ENCODE results near the gene IGSF9B. TPM values are rescaled to one million over a fixed set of nuclear protein-coding genes. Genes with fewer than 3 reads are reported as not detected.

IGSF9B gene
- polyA plus RNA-seq, 1 donor (not counting 4 experiments of a cell fraction or from before 2014, with no cell fraction given): 0.66 TPM

DNA sequence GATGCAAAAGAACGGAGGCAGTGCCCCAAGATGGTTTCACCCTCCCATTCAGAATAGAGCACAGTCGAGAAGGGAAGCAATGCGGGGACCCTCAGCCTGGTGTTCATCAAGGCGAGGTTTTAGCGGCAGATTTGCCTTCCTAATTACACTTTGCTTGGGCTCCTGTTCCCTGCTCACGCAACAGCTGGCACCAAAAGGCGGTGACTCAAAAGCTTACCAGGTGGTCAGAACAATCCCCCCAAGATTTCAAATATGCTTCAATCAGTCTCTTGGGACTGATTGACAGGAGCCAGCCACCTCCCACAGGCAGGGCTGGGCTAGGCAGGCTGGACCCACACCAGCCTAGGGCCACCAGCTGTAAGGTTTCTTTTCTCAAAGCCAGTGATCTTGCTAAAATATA, 14.2 kb downstream of the IGSF9B start:
- H3K4me3 ChIP-seq (ENCODE audit: control insufficient read depth in 2 of 3, extremely low read depth in 1 of 3, insufficient read depth in 2 of 3, low read depth in 1 of 3, low read length in 3 of 3): no peak overlapping the region
- no peak overlapping the region for H3K27ac ChIP-seq (ENCODE audit: control insufficient read depth, insufficient read depth, low read length)
- DNase-seq (ENCODE audit: low read depth, low spot score) (no peak), FAIRE-seq (no peak)
- H3K79me2 ChIP-seq (ENCODE audit: control insufficient read depth, insufficient read depth, low read length): no peaks in the 10 kb centered on the region
- H3K9ac ChIP-seq (ENCODE audit: control insufficient read depth, extremely low read depth, insufficient read depth, low read length): no peak overlapping the region
- H3K4me2 ChIP-seq (ENCODE audit: control insufficient read depth, extremely low read depth, insufficient read depth, low read depth, low read length): no peak overlapping the region
- no peaks in the 10 kb centered on the region for H3K27me3 ChIP-seq (ENCODE audit: control insufficient read depth, extremely low read depth, insufficient read depth, low read length)
- dilution Hi-C loops (cut with MboI; ENCODE audit: extremely low pct_ligation_motif_present, low sequenced_read_pairs): no loop called here
- H4K20me1 ChIP-seq (ENCODE audit: control insufficient read depth, extremely low read depth, insufficient read depth, low read length): no peaks in the 10 kb centered on the region
- no peak for TF ChIP-seq EZH2 (IDR thresholded peaks at IDR 0.05; ENCODE audit: low read length)
- TF ChIP-seq, protein P1, sequence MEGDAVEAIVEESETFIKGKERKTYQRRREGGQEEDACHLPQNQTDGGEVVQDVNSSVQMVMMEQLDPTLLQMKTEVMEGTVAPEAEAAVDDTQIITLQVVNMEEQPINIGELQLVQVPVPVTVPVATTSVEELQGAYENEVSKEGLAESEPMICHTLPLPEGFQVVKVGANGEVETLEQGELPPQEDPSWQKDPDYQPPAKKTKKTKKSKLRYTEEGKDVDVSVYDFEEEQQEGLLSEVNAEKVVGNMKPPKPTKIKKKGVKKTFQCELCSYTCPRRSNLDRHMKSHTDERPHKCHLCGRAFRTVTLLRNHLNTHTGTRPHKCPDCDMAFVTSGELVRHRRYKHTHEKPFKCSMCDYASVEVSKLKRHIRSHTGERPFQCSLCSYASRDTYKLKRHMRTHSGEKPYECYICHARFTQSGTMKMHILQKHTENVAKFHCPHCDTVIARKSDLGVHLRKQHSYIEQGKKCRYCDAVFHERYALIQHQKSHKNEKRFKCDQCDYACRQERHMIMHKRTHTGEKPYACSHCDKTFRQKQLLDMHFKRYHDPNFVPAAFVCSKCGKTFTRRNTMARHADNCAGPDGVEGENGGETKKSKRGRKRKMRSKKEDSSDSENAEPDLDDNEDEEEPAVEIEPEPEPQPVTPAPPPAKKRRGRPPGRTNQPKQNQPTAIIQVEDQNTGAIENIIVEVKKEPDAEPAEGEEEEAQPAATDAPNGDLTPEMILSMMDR (optimal IDR thresholded peaks at IDR 0.05 in 1 of 3, IDR thresholded peaks at IDR 0.05 in 1 of 3, conservative IDR thresholded peaks at IDR 0.05 in 1 of 3; ENCODE audit: extremely low read depth in 1 of 3, insufficient read depth in 2 of 3, low read length in 3 of 3): no peak
- H2AFZ ChIP-seq (ENCODE audit: control insufficient read depth, low read length): no peak overlapping the region
- peaks cover 10% of the 10 kb centered on the region for H3K4me1 ChIP-seq (ENCODE audit: control insufficient read depth, extremely low read depth, insufficient read depth, low read length)
- no peaks in the 10 kb centered on the region for H3K9me1 ChIP-seq (ENCODE audit: control insufficient read depth, extremely low read depth, insufficient read depth, low read length)
- peaks cover 4% of the 10 kb centered on the region for H3K9me3 ChIP-seq (ENCODE audit: control insufficient read depth, low read depth, low read length)
- H3K36me3 ChIP-seq (ENCODE audit: control insufficient read depth in 2 of 2, extremely low read depth in 1 of 2, insufficient read depth in 2 of 2, low read length in 2 of 2): no peaks in the 10 kb centered on the region

DNA sequence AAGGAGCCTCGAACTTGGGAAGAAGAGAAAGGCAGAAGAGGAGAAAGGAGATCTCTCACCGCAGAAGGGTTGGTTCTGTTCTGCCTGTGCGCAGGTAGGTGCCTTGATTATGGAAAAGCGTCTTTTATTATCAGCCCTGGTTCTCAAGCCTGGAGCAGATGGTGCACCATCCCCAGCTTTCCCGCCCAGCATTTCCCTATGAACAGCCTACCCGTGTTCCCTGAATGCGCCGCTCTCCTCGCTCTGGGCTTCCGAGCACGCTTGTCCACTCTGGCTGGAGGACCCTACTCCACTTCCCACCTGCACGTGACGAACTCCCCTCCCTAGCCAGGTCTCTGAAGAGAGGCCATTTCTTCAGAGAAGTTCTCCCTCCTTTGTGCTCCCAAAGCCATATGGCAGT, 15.2 kb downstream of the IGSF9B start:
- Histone ChIP-seq H3K27ac (ENCODE audit: control insufficient read depth, insufficient read depth, low read length) (no peak overlapping the region), H4K20me1 (ENCODE audit: control insufficient read depth, extremely low read depth, insufficient read depth, low read length) (no peaks in the 10 kb centered on the region), H3K36me3 (ENCODE audit: control insufficient read depth in 2 of 2, extremely low read depth in 1 of 2, insufficient read depth in 2 of 2, low read length in 2 of 2) (no peaks in the 10 kb centered on the region), H3K79me2 (ENCODE audit: control insufficient read depth, insufficient read depth, low read length) (no peaks in the 10 kb centered on the region), H3K4me1 (ENCODE audit: control insufficient read depth, extremely low read depth, insufficient read depth, low read length) (peaks cover 10% of the 10 kb centered on the region), H3K27me3 (ENCODE audit: control insufficient read depth, extremely low read depth, insufficient read depth, low read length) (no peaks in the 10 kb centered on the region), H3K9ac (ENCODE audit: control insufficient read depth, extremely low read depth, insufficient read depth, low read length) (no peak overlapping the region), H2AFZ (ENCODE audit: control insufficient read depth, low read length) (no peak overlapping the region), H3K4me3 (ENCODE audit: control insufficient read depth in 2 of 3, extremely low read depth in 1 of 3, insufficient read depth in 2 of 3, low read depth in 1 of 3, low read length in 3 of 3) (no peak overlapping the region), H3K9me1 (ENCODE audit: control insufficient read depth, extremely low read depth, insufficient read depth, low read length) (no peaks in the 10 kb centered on the region), H3K9me3 (ENCODE audit: control insufficient read depth, low read depth, low read length) (peaks cover 4% of the 10 kb centered on the region), H3K4me2 (ENCODE audit: control insufficient read depth, extremely low read depth, insufficient read depth, low read depth, low read length) (no peak overlapping the region)
- DNase-seq (ENCODE audit: low read depth, low spot score) (no peak), FAIRE-seq (no peak)
- TF ChIP-seq, protein P1 (optimal IDR thresholded peaks at IDR 0.05 in 1 of 3, IDR thresholded peaks at IDR 0.05 in 1 of 3, conservative IDR thresholded peaks at IDR 0.05 in 1 of 3; ENCODE audit: extremely low read depth in 1 of 3, insufficient read depth in 2 of 3, low read length in 3 of 3): no peak
- TF ChIP-seq EZH2 (IDR thresholded peaks at IDR 0.05; ENCODE audit: low read length): no peak
- dilution Hi-C loops (cut with MboI; ENCODE audit: extremely low pct_ligation_motif_present, low sequenced_read_pairs): no loop called here

All from keratinocyte (primary cell).